Heart left ventricle (tissue), 13 donors: ENCODE data around the gene NCOA3.

ENCODE experiments used
- CTCF ChIP-seq, 12 donors: fragments of 200-600 bp; sonication (generic) in 4 of 12; IDR thresholded peaks; one replicate each; pipeline versions ENCODE4 v1.5.0 to v1.8.0; 2018 to 2022; ENCODE audit warnings: antibody characterized with exemption in 12 of 12, mild to moderate bottlenecking in 5 of 12
- POLR2A ChIP-seq, 2 donors: fragments of 450-650 bp; IDR thresholded peaks; one replicate each; pipeline ENCODE4 v1.6.1; 2017; ENCODE audit warnings: antibody characterized with exemption in 2 of 2, mild to moderate bottlenecking in 2 of 2, moderate library complexity in 2 of 2
- donor health status: ischemic (EF 13 %, LVEDD 7.1; RV severe dilation, severe dysfunction).
- donor health status: DM: no; HTN: yes; CAD: no.
- donor health status: DM: no; HTN: no; CAD: no.
- donor health status: ischemic (EF 25% LVEDD 6.9; RV normal size, moderate dysfunction).
- donor health status: ischemic (EF 25% LVEDD 5.7; RV mildly dilated, moderate dysfunction).
- donor health status: ischemic (EF 35%, LVEDD 5.7; RV mildly dilated, moderate dysfunction).
- donor health status: nonischemic (EF 11% LVEDD 7.7; RV severe dilation, severe dysfunction).
- donor health status: DM: yes; HTN: yes; CAD: no.
- donor health status: PGD.
- donor health status: ischemic (EF 29% LVEDD 5.4; RV normal size, mild dysfunction).
- donor health status: nonischemic (EF 23%, LVEDD 6.1; RV moderate dilation, normal function).

DNA sequence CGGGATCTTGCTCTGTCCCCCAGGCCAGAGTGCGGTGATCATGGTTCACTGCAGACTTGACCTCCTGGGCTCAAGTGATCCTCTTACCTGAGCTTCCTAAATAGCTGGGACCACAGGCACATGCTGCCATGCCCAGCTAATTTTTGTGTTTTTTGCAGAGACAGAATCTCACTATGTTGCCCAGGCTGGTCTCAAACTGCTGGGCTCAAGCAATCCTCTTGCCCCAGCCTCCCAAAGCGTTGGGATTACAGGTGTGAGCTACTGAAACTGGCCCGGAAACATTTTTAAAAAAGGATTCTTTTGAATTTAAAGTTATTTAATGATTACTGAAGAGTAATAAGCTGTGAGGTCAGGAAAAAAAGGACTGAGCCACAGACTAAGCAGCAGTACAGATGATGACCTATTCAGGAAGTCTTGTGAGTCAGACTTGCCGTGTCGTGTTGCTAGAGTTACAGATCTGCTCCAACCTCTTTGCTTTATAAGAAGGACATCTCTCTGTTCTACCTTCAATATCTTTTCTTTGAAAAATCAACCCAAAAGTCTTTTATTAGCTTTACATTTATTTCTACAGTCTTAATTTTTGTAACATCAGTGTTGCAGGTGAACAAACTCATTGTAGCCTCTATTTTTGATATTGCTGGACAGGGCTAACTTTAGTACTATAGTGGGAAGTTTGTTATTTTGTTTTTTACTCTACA is 108.7 kb downstream of the NCOA3 start:
- TF ChIP-seq CTCF (IDR thresholded peaks at IDR 0.05) (no peak), POLR2A (IDR thresholded peaks at IDR 0.05) (no peak)
